ENCODE data around the gene RALGAPA2.

- TF ChIP-seq POLR2A (IDR thresholded peaks at IDR 0.05): no peak
- no peak for TF ChIP-seq CTCF (IDR thresholded peaks at IDR 0.05)
- no peak for TF ChIP-seq POLR2AphosphoS5 (IDR thresholded peaks at IDR 0.05)
- no peak for TF ChIP-seq EP300 (IDR thresholded peaks at IDR 0.05)
Measured at GRCh38 chr20:20456741-20457140, 255.7 kb downstream of the RALGAPA2 start.
